ENCODE measurements around the gene PEDS1. TPM values are rescaled to one million over a fixed set of nuclear protein-coding genes. Genes with fewer than 3 reads are reported as not detected.
"Not testable (repeated sequence)": the region's sequence is repeated elsewhere in the genome, so short reads cannot be mapped to it uniquely, and the experiment has no call there.

The PEDS1 gene
- total RNA-seq, 1 experiment from 2014 or later, result 37.7 TPM

DNA sequence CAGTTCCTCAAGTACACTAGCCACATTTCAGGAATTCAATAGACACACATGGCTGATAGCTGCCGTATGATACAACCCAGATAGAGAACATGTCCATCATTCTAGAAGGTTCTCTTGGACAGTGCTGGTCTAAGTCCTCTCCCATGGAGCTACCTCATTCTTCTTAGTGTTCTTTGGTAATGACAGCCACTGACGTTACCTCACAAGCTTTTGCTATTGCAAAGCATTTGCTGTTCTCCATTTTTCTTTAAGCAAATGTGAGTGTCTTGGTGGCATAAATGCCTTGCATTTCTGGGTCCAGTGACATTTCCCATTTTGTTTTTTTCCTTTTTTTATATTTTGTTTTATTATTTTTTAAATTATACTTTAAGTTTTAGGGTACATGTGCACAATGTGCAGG lies 28.8 kb upstream of the PEDS1 start:
- H3K4me3 ChIP-seq, result no peak overlapping the region
- no peaks in the 10 kb centered on the region for H3K9me3 ChIP-seq (ENCODE audit: insufficient read depth, low read depth)
- no peak for DNase-seq
- H3K9me2 ChIP-seq (ENCODE audit: insufficient read depth), result no peaks in the 10 kb centered on the region
- intact Hi-C loops (cut with micrococcal nuclease; ENCODE audit: unreplicated experiment), result no loop called here
- no peak overlapping the region for H3K4me2 ChIP-seq
- CTCF ChIA-PET, result interaction anchor here (1.1 kb wide), 1 partner anchor 406 kb away, joined by 3 read pairs; no protein-coding TSS in a partner anchor
- no peak overlapping the region for H3K27ac ChIP-seq
- H3K4me1 ChIP-seq (replicated peaks; ENCODE audit: insufficient read depth), result peaks cover 6% of the 10 kb centered on the region
- no peak overlapping the region for H2AFZ ChIP-seq
- no peaks in the 10 kb centered on the region for H3K79me2 ChIP-seq (ENCODE audit: low read depth)
- no peaks in the 10 kb centered on the region for H4K20me1 ChIP-seq (ENCODE audit: insufficient read depth)
- BruUV-seq (replicated peaks), result no TSS peak
- H3K27me3 ChIP-seq (ENCODE audit: insufficient read depth, low read depth), result no peaks in the 10 kb centered on the region
- POLR2A ChIA-PET (ENCODE audit: unreplicated experiment), result no interaction called here
- TF ChIP-seq, protein P1, sequence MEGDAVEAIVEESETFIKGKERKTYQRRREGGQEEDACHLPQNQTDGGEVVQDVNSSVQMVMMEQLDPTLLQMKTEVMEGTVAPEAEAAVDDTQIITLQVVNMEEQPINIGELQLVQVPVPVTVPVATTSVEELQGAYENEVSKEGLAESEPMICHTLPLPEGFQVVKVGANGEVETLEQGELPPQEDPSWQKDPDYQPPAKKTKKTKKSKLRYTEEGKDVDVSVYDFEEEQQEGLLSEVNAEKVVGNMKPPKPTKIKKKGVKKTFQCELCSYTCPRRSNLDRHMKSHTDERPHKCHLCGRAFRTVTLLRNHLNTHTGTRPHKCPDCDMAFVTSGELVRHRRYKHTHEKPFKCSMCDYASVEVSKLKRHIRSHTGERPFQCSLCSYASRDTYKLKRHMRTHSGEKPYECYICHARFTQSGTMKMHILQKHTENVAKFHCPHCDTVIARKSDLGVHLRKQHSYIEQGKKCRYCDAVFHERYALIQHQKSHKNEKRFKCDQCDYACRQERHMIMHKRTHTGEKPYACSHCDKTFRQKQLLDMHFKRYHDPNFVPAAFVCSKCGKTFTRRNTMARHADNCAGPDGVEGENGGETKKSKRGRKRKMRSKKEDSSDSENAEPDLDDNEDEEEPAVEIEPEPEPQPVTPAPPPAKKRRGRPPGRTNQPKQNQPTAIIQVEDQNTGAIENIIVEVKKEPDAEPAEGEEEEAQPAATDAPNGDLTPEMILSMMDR (conservative IDR thresholded peaks at IDR 0.05), result no peak
- no peak for TF ChIP-seq EZH2 (IDR thresholded peaks at IDR 0.05; ENCODE audit: low read depth)
- no peaks in the 10 kb centered on the region for H3K36me3 ChIP-seq (ENCODE audit: low read depth)
- peaks cover 10% of the 10 kb centered on the region; the same call in 1 of the 2 replicates for H3F3A ChIP-seq (ENCODE audit: insufficient read depth, low read depth)

DNA sequence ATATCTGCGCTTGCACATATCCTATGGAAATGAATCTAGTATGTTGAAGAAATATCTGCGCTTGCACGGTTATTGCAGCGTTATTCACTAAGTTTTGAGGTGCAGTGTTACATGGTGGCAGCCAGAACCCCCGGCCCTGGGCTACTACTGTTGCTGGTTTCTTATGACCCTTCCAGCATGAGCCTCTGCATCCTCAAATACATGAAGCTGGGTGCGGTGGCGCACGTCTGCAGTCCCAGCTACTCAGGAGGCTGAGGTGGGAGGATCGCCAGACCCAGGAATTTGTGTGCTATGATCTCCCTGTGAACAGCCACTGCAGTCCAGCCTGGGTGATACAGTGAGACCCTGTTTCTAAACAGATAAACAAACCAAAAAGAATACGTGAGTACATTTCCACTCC lies 27.8 kb upstream of the PEDS1 start:
- Histone ChIP-seq H3K27ac (no peak overlapping the region), H3K4me3 (no peak overlapping the region), H3F3A (ENCODE audit: insufficient read depth, low read depth) (peaks cover 3% of the 10 kb centered on the region; the same call in 1 of the 2 replicates), H3K79me2 (ENCODE audit: low read depth) (no peaks in the 10 kb centered on the region), H3K4me1 (replicated peaks; ENCODE audit: insufficient read depth) (no peaks in the 10 kb centered on the region; the same call in 1 of the 2 replicates), H2AFZ (no peak overlapping the region), H3K9me3 (ENCODE audit: insufficient read depth, low read depth) (no peaks in the 10 kb centered on the region), H3K27me3 (ENCODE audit: insufficient read depth, low read depth) (no peaks in the 10 kb centered on the region), H3K9me2 (ENCODE audit: insufficient read depth) (no peaks in the 10 kb centered on the region), H3K4me2 (no peak overlapping the region), H3K36me3 (ENCODE audit: low read depth) (no peaks in the 10 kb centered on the region), H4K20me1 (ENCODE audit: insufficient read depth) (no peaks in the 10 kb centered on the region)
- intact Hi-C loops (cut with micrococcal nuclease; ENCODE audit: unreplicated experiment), result no loop called here
- CTCF ChIA-PET, result no interaction called here
- no peak for DNase-seq
- no peak for TF ChIP-seq EZH2 (IDR thresholded peaks at IDR 0.05; ENCODE audit: low read depth)
- TF ChIP-seq, protein P1 (conservative IDR thresholded peaks at IDR 0.05), result no peak
- POLR2A ChIA-PET (ENCODE audit: unreplicated experiment), result no interaction called here
- no TSS peak for BruUV-seq (replicated peaks)

DNA sequence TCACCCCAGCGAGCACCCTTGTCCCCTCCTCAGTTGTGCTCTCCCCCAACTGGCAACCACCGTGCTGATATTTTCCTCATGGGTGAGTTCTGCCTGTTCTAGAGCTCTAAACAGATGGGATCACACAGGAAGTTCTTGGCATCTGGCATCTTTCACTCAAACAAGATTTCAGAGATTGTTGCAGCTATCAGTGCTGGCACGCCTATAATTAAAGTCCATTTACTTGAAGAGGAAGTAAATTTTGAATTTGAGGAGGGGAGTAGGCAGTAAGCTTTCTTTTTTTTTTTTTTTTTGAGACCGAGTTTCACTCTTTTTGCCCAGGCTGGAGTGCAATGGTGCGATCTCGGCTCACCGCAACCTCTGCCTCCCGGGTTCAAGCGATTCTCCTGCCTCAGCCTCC lies 25.1 kb upstream of the PEDS1 start:
- H3K4me1 ChIP-seq (replicated peaks; ENCODE audit: insufficient read depth); H3F3A ChIP-seq (ENCODE audit: insufficient read depth, low read depth); H3K79me2 ChIP-seq (ENCODE audit: low read depth); H3K9me2 ChIP-seq (ENCODE audit: insufficient read depth); H3K27ac ChIP-seq; H2AFZ ChIP-seq; H4K20me1 ChIP-seq (ENCODE audit: insufficient read depth); DNase-seq; H3K36me3 ChIP-seq (ENCODE audit: low read depth); H3K4me2 ChIP-seq; H3K4me3 ChIP-seq; H3K9me3 ChIP-seq (ENCODE audit: insufficient read depth, low read depth); BruUV-seq (replicated peaks); H3K27me3 ChIP-seq (ENCODE audit: insufficient read depth, low read depth); POLR2A ChIA-PET (ENCODE audit: unreplicated experiment): not testable (repeated sequence)
- CTCF ChIA-PET, result interaction anchor here (0.6 to 1.8 kb wide), 17 partner anchors 26 to 849 kb away, joined by 3 to 13 read pairs (median 5); no protein-coding TSS in a partner anchor
- intact Hi-C loops (cut with micrococcal nuclease; ENCODE audit: unreplicated experiment), result loop anchor here (1.0 to 10.0 kb wide), 4 partner anchors 57 to 844 kb away; partner anchors contain the start of gene SNAI1

Measured in PC-9 (cell line).